ENCODE results near the gene ITGB3.

Gene ITGB3

GRCh38 chr17:47301831-47302230 is 48.2 kb downstream of the ITGB3 start:
- DNase-seq, result no peak

- no peak for DNase-seq
Observed at GRCh38 chr17:47304186-47304585, 50.6 kb downstream of the ITGB3 start.

- no peak for DNase-seq
Observed at GRCh38 chr17:47305302-47305923, 51.8 kb downstream of the ITGB3 start.

- DNase-seq, result no peak
Observed at GRCh38 chr17:47310186-47310733, 56.6 kb downstream of the ITGB3 start.

- no peak for DNase-seq
Observed at GRCh38 chr17:47311420-47311819, 57.8 kb downstream of the ITGB3 start.

- peak; percentile 53 to 69 for DNase-seq
Observed at GRCh38 chr17:47315451-47316266, 62.0 kb downstream of the ITGB3 start.

- DNase-seq, result no peak
Observed at GRCh38 chr17:47316311-47316710, 62.7 kb downstream of the ITGB3 start.

GRCh38 chr17:47317119-47317518 is 63.5 kb downstream of the ITGB3 start:
- DNase-seq, result no peak

GRCh38 chr17:47318197-47318918 is 64.7 kb downstream of the ITGB3 start:
- DNase-seq, result no peak

GRCh38 chr17:47320879-47321502 is 67.4 kb downstream of the ITGB3 start:
- no peak for DNase-seq

GRCh38 chr17:47323382-47324223 is 70.0 kb downstream of the ITGB3 start, which contains the start of gene EFCAB13:
EFCAB13 (plus strand) TSS chr17:47323955; CDS start chr17:47328354, 4,399 bp downstream.
- peak; percentile 79 to 88 for DNase-seq

- peak; percentile 59 to 73 for DNase-seq
Observed at GRCh38 chr17:47324224-47325020, 70.8 kb downstream of the ITGB3 start.

- DNase-seq, result no peak
Observed at GRCh38 chr17:47325176-47325575, 71.5 kb downstream of the ITGB3 start.

GRCh38 chr17:47330548-47330947 is 76.9 kb downstream of the ITGB3 start:
- no peak for DNase-seq

- DNase-seq, result no peak
Observed at GRCh38 chr17:47332287-47332686, 78.7 kb downstream of the ITGB3 start.

- no peak for DNase-seq
Observed at GRCh38 chr17:47335101-47335936, 81.7 kb downstream of the ITGB3 start.

- DNase-seq, result no peak
Observed at GRCh38 chr17:47338026-47338425, 84.4 kb downstream of the ITGB3 start.

- no peak for DNase-seq
Observed at GRCh38 chr17:47352848-47353247, 99.2 kb downstream of the ITGB3 start.

- no peak for DNase-seq
Observed at GRCh38 chr17:47358652-47359051, 105.0 kb downstream of the ITGB3 start.

Data from CD4-positive, alpha-beta T cell treated with Interleukin-4 for 1 hour (primary cell).